HepG2 (cell line): ENCODE measurements around the gene RHBDF2. TPM values are rescaled to one million over a fixed set of nuclear protein-coding genes. Genes with fewer than 3 reads are reported as not detected.

Experiments
- ATF1 ChIP-seq: IDR thresholded peaks from 2 replicates; pipeline ENCODE4 v1.6.1; 2016; ENCODE audit warnings: mild to moderate bottlenecking, control low read depth
- CHD2 ChIP-seq: IDR thresholded peaks from 2 replicates; pipeline ENCODE4 v1.6.1; 2011; ENCODE audit warnings: low read depth, low read length, improper control_type of control experiment
- DBP ChIP-seq: sonication (generic); formaldehyde crosslinking; IDR thresholded peaks from 2 replicates; pipeline ENCODE4 v1.4.0; 2020; ENCODE audit warnings: missing genetic modification reagents; ENCODE audit errors: not compliant biosample characterization
- FOXA1 ChIP-seq, 2 experiments: fragments of 450-650 bp in 1 of 2; sonication (generic) in 1 of 2; formaldehyde crosslinking in 1 of 2; IDR thresholded peaks; 2 replicates each; pipeline versions ENCODE4 v1.4.0 to v1.6.1; 2016 to 2020; ENCODE audit warnings: missing genetic modification reagents in 1 of 2
- IKZF4 ChIP-seq: sonication (generic); formaldehyde crosslinking; IDR thresholded peaks from 2 replicates; pipeline ENCODE4 v1.5.1; 2020; ENCODE audit warnings: borderline replicate concordance, mild to moderate bottlenecking, low read depth, missing genetic modification reagents; ENCODE audit errors: not compliant biosample characterization
- KLF12 ChIP-seq: sonication (generic); formaldehyde crosslinking; IDR thresholded peaks from 2 replicates; pipeline ENCODE4 v1.4.0; 2020; ENCODE audit warnings: missing genetic modification reagents, borderline replicate concordance
- MIXL1 ChIP-seq: IDR thresholded peaks from 2 replicates; pipeline ENCODE4 v1.6.1; 2016
- NFYB ChIP-seq: sonication (generic); formaldehyde crosslinking; IDR thresholded peaks from 2 replicates; pipeline ENCODE4 v1.4.0; 2020; ENCODE audit warnings: missing genetic modification reagents
- SP4 ChIP-seq: sonication (generic); formaldehyde crosslinking; IDR thresholded peaks from 2 replicates; pipeline ENCODE4 v1.8.1; 2023; ENCODE audit warnings: mild to moderate bottlenecking, missing genetic modification reagents
- STAG1 ChIP-seq: sonication (generic); formaldehyde crosslinking; IDR thresholded peaks from 2 replicates; pipeline ENCODE4 v1.4.0; 2020; ENCODE audit warnings: missing genetic modification reagents
- ZNF292 ChIP-seq: sonication (generic); formaldehyde crosslinking; IDR thresholded peaks from 2 replicates; pipeline ENCODE4 v1.8.1; 2022; ENCODE audit warnings: mild to moderate bottlenecking, low read depth, missing genetic modification reagents, borderline replicate concordance
- ZNF362 ChIP-seq: sonication (generic); formaldehyde crosslinking; IDR thresholded peaks from 2 replicates; pipeline ENCODE4 v1.4.0; 2020; ENCODE audit warnings: missing genetic modification reagents, mild to moderate bottlenecking, borderline replicate concordance
- ZNF790 ChIP-seq: sonication (generic); formaldehyde crosslinking; IDR thresholded peaks from 2 replicates; pipeline ENCODE4 v1.8.0; 2022; ENCODE audit warnings: missing genetic modification reagents, mild to moderate bottlenecking, borderline replicate concordance
- polyA plus RNA-seq, 8 experiments: library from polyadenylated mRNA; depleted of rRNA in 3 of 8; stranded (reverse) in 7 of 8; unstranded in 1 of 8; fragments of >200 nt; fragmentation: Illumina TruSeq in 4 of 8; extraction: Trizol in 4 of 8; gene quantifications; 2 replicates each; pipeline versions ENCODE4 v1.2.1 to v1.2.3, GENCODE V29; 2011 to 2016; ENCODE audit warnings: low read depth in 4 of 8, missing spikeins in 1 of 8, mixed read lengths in 1 of 8; ENCODE audit not compliant: insufficient read depth in 1 of 8
- total RNA-seq, 5 experiments: library from RNA; depleted of rRNA; stranded (reverse); fragments of >200 nt; fragmentation: Illumina TruSeq; extraction: Trizol; gene quantifications; 2 replicates each; pipeline ENCODE4 v1.2.3, GENCODE V29; 2016; ENCODE audit warnings: low read depth in 1 of 5
- TF ChIP-seq, protein P1 (sequence below): sonication (generic); formaldehyde crosslinking; conservative IDR thresholded peaks from 2 replicates; pipeline ENCODE4 v1.8.0; 2022; ENCODE audit warnings: mild to moderate bottlenecking, moderate library complexity, missing genetic modification reagents
- TF ChIP-seq, protein P2 (sequence below): sonication (generic); formaldehyde crosslinking; conservative IDR thresholded peaks from 2 replicates; pipeline ENCODE4 v1.4.0; 2020; ENCODE audit warnings: missing genetic modification reagents
- TF ChIP-seq, protein P3 (sequence below): sonication (generic); formaldehyde crosslinking; IDR thresholded peaks from 2 replicates; pipeline ENCODE4 v1.4.0; 2020; ENCODE audit warnings: missing genetic modification reagents

Gene RHBDF2
- total and polyA plus RNA-seq, 2 of the 13 experiments (the other 11 are each of a cell fraction or from before 2014, with no cell fraction given) = 7.8 to 24.2 TPM

DNA sequence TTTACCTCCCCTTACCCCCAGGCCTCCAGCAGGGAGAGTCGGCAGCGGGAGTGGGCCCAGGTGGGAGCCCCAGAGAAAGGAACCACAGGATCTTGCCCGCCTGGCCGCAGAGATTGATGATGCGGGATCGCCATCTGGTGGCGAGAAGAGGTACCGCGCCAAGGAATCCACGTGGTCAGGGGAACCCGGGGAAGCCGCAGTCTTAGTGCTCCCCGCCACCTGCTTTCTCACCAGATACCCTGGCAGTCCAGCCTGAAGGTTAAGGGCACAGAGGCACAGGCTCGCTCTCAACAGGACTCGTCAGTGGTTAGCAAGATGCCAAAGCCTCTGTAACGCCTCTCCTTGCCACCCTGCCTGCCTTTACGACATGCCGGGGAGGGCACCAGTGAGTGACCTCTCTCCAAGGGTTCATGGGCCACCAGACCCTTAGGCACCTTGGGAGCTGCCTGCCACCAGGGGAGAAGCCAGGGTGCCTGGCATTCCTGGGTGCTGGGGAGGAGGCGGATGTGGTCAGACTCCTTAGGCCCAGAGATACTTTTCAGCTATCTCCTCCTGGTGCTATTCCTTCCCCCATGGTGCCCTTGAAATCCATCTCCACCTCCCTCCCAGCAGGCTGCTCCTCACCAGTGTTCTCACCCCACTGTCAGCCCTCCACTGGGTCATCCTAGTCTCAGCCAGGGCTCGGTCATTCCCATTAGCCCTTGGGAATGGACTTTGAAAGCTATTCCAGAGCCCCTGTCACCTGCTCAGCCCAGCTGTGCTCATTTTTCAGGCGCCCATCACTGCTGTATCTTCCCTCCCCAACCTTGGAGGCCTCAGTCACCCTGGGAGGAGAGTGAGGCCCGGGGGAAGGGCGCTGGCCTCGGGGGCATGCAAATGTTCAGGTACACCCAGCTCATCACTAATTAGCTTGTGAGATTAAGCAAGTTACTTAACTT lies 5.5 kb upstream of the RHBDF2 start (continued):
- TF ChIP-seq, protein P1, sequence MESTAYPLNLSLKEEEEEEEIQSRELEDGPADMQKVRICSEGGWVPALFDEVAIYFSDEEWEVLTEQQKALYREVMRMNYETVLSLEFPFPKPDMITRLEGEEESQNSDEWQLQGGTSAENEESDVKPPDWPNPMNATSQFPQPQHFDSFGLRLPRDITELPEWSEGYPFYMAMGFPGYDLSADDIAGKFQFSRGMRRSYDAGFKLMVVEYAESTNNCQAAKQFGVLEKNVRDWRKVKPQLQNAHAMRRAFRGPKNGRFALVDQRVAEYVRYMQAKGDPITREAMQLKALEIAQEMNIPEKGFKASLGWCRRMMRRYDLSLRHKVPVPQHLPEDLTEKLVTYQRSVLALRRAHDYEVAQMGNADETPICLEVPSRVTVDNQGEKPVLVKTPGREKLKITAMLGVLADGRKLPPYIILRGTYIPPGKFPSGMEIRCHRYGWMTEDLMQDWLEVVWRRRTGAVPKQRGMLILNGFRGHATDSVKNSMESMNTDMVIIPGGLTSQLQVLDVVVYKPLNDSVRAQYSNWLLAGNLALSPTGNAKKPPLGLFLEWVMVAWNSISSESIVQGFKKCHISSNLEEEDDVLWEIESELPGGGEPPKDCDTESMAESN = peak; percentile 55; the same call in 1 of the 2 replicates
- TF ChIP-seq DBP (no peak), FOXA1 (IDR thresholded peaks at IDR 0.05) (no peak), FOXA1 (CRISPR knock-in tag; IDR thresholded peaks at IDR 0.05) (no peak), CHD2 (no peak), ATF1 (CRISPR knock-in tag) (no peak), ZNF362 (CRISPR knock-in tag) (no peak), ZNF790 (CRISPR knock-in tag) (no peak), SP4 (CRISPR knock-in tag) (0 out of 2 replicates have a peak, but pooled peaks have one; percentile 3), MIXL1 (CRISPR knock-in tag) (peak; percentile 42; the same call in 1 of the 2 replicates), NFYB (CRISPR knock-in tag) (no peak), STAG1 (CRISPR knock-in tag) (peak; percentile 99), KLF12 (CRISPR knock-in tag) (no peak), IKZF4 (peak; percentile 48), ZNF292 (peak; percentile 14; the same call in 1 of the 2 replicates)
- TF ChIP-seq, protein P2, sequence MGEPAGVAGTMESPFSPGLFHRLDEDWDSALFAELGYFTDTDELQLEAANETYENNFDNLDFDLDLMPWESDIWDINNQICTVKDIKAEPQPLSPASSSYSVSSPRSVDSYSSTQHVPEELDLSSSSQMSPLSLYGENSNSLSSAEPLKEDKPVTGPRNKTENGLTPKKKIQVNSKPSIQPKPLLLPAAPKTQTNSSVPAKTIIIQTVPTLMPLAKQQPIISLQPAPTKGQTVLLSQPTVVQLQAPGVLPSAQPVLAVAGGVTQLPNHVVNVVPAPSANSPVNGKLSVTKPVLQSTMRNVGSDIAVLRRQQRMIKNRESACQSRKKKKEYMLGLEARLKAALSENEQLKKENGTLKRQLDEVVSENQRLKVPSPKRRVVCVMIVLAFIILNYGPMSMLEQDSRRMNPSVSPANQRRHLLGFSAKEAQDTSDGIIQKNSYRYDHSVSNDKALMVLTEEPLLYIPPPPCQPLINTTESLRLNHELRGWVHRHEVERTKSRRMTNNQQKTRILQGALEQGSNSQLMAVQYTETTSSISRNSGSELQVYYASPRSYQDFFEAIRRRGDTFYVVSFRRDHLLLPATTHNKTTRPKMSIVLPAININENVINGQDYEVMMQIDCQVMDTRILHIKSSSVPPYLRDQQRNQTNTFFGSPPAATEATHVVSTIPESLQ = peak; percentile 92; the same call in 1 of the 2 replicates
- TF ChIP-seq, protein P3, sequence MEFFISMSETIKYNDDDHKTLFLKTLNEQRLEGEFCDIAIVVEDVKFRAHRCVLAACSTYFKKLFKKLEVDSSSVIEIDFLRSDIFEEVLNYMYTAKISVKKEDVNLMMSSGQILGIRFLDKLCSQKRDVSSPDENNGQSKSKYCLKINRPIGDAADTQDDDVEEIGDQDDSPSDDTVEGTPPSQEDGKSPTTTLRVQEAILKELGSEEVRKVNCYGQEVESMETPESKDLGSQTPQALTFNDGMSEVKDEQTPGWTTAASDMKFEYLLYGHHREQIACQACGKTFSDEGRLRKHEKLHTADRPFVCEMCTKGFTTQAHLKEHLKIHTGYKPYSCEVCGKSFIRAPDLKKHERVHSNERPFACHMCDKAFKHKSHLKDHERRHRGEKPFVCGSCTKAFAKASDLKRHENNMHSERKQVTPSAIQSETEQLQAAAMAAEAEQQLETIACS = no peak
